Measurements from ENCODE around the gene HDAC4. TPM values are rescaled to one million over a fixed set of nuclear protein-coding genes. Genes with fewer than 3 reads are reported as not detected.

The HDAC4 gene
- total RNA-seq, 1 donor from 2014 or later = 76.6 TPM

DNA sequence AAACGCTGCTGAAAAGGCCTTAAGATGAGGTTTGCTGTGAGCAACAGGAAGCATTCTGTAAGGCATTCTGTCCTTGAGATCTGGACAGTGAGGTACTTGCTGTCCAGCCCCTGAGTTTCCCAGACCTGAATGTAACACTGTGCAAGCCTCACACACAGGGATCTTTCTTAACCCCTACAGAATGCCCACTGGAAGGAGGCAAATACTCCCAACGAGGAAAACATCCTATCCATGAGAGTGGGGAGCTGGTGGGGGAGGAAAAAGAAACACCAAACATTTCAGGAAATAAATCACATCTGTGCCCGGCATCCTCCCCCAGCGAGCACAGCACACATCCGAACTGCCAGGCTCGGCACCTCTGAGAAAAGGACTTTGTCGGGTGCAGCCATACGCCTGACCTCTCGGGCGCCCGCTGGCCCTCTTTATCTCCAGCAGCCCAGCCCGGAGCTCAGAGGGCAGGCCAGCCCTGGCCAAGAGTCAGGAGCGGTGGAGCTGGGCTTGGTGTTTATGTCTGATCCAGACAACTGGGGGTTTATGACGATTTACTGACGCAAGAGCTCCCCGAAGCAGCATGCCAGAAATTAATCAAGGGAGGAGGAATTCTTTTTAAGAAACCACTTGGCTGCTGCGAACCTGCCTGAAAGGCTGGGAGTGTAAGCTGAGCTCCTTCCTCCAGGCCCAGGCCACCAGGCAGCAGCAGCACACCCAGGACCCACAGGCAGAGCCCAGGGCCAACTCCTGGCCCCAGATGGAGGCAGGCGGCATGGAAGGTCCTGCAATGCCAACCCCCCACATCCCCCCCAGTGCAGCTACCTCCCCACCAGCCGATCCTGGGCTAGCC, 72.2 kb downstream of the HDAC4 start:
- Histone ChIP-seq H3K36me3 (no peaks in the 10 kb centered on the region), H3K9me3 (no peaks in the 10 kb centered on the region), H3K27me3 (no peaks in the 10 kb centered on the region), H3K4me3 (no peak overlapping the region), H3K27ac (peak overlapping the region; percentile 85), H3K4me1 (peaks cover 51% of the 10 kb centered on the region)
- DNase-seq (ENCODE audit: extremely low spot score in 2 of 2) = peak; percentile 93 to 96
- intact Hi-C loops (cut with DNase I) = no loop called here
- TF ChIP-seq POLR2A (IDR thresholded peaks at IDR 0.05) (peak in 1 of 2 donors; percentile 10), POLR2AphosphoS5 (IDR thresholded peaks at IDR 0.05; ENCODE audit: insufficient read depth in 1 of 2, low read depth in 1 of 2) (peak; percentile 55 to 91), CTCF (IDR thresholded peaks at IDR 0.05) (no peak)

DNA sequence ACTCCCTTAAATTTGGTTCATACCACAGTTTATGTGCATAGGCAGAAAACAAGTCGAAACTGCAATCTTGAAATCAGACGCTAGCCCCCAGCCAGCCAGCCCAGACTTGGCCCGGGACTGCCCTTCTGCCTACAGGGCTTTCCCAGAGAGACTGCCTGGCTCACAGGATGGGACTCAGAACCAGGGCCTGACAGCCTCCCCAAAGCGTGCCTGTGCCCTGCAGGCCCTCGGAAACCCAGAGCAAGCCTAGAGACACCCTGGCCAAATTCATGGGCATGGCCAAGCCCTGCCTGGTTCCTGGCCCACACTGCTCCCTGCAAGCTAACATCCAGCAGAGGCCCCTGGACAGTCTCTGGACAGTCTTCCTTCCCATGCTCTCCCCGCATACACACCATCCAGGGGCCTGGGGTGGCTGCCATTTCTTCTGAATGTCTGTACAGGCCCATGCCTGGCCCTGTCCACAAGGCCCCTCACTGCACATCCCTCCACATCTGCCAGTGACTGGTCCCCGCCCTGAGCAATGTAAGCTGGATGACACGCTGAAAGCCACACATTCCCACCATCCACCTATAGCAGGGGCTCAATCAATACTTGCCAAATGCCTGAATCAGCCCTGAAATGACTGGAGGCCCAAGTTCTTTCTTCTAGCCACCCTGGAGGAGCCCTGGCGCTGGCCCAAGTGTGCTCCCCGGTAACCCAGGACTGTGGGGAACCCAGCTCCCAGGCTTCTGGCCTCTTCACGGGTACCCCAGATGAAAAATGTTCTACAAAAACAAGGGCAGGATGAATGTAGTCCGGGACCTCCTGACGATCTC, 73.1 kb downstream of the HDAC4 start:
- Histone ChIP-seq H3K4me1 (peaks cover 58% of the 10 kb centered on the region), H3K27me3 (no peaks in the 10 kb centered on the region), H3K9me3 (no peaks in the 10 kb centered on the region), H3K36me3 (no peaks in the 10 kb centered on the region), H3K27ac (peak overlapping the region; percentile 85), H3K4me3 (no peak overlapping the region)
- intact Hi-C loops (cut with DNase I) = no loop called here
- DNase-seq (ENCODE audit: extremely low spot score in 2 of 2) = peak; percentile 79 to 87
- TF ChIP-seq POLR2A (IDR thresholded peaks at IDR 0.05) (no peak), POLR2AphosphoS5 (IDR thresholded peaks at IDR 0.05; ENCODE audit: insufficient read depth in 1 of 2, low read depth in 1 of 2) (no peak), CTCF (IDR thresholded peaks at IDR 0.05) (no peak)

- Histone ChIP-seq H3K4me1 (peaks cover 66% of the 10 kb centered on the region), H3K27me3 (no peaks in the 10 kb centered on the region), H3K27ac (peak overlapping the region; percentile 85), H3K9me3 (no peaks in the 10 kb centered on the region), H3K4me3 (no peak overlapping the region), H3K36me3 (no peaks in the 10 kb centered on the region)
- no peak for TF ChIP-seq CTCF (IDR thresholded peaks at IDR 0.05)
- TF ChIP-seq POLR2A (IDR thresholded peaks at IDR 0.05) = no peak
- TF ChIP-seq POLR2AphosphoS5 (IDR thresholded peaks at IDR 0.05; ENCODE audit: insufficient read depth in 1 of 2, low read depth in 1 of 2) = no peak
- DNase-seq (ENCODE audit: extremely low spot score in 2 of 2) = peak; percentile 71 to 91
- intact Hi-C loops (cut with DNase I) = no loop called here
These were observed 73.8 kb downstream of the HDAC4 start for GRCh38 chr2:239326831-239327535.

DNA sequence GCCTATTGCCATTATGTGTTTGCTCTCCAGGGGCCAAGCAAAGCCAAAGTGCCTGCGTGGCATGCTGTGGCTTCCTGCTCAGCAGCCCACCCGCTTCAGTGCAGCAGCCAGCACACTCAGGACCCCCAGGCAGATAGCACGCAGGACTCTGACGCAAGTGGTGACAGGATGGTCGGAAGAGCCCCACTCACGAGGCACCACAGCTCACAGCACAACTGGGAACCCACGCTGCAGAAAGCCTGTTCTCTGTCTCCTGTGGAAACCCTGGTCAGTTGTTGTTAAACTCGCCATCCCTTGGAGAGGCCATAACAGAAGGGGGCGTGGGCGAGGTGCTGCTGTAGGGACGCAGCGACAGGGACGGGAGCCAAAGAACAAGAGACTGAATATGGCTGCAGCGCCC, 76.4 kb downstream of the HDAC4 start:
- no peak for TF ChIP-seq CTCF (IDR thresholded peaks at IDR 0.05)
- TF ChIP-seq POLR2AphosphoS5 (IDR thresholded peaks at IDR 0.05; ENCODE audit: insufficient read depth in 1 of 2, low read depth in 1 of 2) = no peak
- TF ChIP-seq POLR2A (IDR thresholded peaks at IDR 0.05) = no peak
- Histone ChIP-seq H3K27ac (no peak overlapping the region), H3K4me1 (peaks cover 47% of the 10 kb centered on the region), H3K4me3 (no peak overlapping the region), H3K36me3 (no peaks in the 10 kb centered on the region), H3K9me3 (no peaks in the 10 kb centered on the region), H3K27me3 (no peaks in the 10 kb centered on the region)
- DNase-seq (ENCODE audit: extremely low spot score in 2 of 2) = no peak
- intact Hi-C loops (cut with DNase I) = no loop called here
